ENCODE measurements around the gene CCR6.

GRCh38 chr6:167165858-167166471, 43.1 kb downstream of the CCR6 start:
- TF ChIP-seq, protein P1, sequence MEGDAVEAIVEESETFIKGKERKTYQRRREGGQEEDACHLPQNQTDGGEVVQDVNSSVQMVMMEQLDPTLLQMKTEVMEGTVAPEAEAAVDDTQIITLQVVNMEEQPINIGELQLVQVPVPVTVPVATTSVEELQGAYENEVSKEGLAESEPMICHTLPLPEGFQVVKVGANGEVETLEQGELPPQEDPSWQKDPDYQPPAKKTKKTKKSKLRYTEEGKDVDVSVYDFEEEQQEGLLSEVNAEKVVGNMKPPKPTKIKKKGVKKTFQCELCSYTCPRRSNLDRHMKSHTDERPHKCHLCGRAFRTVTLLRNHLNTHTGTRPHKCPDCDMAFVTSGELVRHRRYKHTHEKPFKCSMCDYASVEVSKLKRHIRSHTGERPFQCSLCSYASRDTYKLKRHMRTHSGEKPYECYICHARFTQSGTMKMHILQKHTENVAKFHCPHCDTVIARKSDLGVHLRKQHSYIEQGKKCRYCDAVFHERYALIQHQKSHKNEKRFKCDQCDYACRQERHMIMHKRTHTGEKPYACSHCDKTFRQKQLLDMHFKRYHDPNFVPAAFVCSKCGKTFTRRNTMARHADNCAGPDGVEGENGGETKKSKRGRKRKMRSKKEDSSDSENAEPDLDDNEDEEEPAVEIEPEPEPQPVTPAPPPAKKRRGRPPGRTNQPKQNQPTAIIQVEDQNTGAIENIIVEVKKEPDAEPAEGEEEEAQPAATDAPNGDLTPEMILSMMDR (conservative IDR thresholded peaks at IDR 0.05; ENCODE audit: low read length), result no peak
- TF ChIP-seq EZH2phosphoT487 (IDR thresholded peaks at IDR 0.05; ENCODE audit: borderline replicate concordance, low read depth, low read length), result no peak

Data from OCI-LY7 (cell line).